NCI-H1436 treated with DMSO at 0.1 percent for 48 hours (cell line): ENCODE measurements around the gene ZFAND5.

Experiments used
- DNase-seq: peaks from one replicate; lab custom pipeline; 2025; lab: John Stamatoyannopoulos, UW

The ZFAND5 gene

DNA sequence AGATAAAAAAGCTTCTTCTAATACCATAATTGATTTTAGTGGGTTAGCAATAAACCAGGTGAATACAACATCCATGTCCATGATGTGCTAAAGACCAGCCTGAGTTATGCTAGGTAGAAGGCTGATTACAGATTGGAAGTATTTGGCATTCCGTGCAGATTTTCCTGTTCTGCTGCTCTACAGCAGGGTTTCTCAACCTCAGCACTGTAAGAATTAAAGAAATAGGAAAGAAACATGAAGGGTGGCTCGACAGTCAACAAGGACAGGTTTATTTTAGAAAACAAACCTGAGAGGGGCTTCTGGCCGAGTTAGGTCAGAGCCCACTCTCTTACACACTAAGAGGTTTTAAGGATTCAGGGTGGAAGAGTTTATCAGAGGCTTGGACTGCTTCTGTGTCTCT, 42.3 kb downstream of the ZFAND5 start:
- DNase-seq = no peak

DNA sequence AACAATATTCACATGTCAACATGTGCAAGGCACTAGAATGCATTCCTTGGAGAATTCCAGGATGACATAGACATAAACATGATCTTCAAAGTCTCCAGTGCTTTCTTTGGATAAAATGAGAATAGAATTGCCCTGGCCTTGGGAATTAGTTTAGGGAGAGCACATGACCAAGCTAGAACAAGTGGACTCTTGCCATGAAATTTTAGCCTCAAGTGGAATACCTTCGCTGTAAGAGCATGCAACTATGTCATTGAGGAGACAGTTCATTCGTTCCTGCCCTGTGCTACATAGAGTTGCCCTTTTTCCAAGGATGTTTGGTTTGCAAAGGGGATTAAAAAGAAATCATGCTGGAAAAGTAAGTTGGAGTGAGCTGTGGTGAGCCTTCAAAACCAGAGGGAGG, 42.7 kb downstream of the ZFAND5 start:
- no peak for DNase-seq

DNA sequence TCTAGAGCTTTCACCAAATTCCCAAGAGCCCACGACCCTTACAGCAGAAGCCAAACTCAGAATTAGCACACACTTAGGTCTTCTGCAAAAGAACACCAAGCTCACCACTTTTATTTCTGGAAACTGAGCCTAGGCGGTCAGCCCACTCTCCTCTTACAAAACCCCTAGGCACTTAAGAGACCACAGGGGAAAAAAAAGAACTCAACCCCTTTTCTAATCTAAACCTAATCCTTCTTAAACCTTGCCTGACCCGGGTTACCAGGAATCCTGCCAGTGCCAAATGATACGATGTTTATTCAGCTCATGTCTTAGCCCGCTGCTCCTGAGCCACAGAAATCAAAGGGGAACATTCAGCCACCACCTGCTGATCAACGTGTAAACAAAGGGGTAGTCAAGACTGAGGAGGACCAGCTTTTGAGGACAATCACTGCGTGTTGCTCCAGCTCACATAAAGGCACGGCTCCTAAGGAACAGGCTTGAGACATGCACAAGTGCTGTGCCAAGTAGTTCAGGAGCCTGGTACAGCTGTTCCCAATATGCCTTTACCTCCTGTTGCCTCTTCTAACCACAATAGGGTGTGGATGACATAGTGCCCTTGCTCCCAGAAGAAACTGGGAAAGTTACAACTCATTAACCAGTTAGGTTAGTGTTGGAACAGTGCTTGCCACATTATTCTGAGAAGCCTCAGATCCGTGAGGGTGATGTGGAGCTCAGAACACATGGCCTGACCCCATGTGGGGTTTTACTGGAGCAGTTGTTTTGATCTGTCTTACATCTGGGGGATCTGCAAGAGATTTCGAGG, 49.3 kb downstream of the ZFAND5 start:
- no peak for DNase-seq

DNA sequence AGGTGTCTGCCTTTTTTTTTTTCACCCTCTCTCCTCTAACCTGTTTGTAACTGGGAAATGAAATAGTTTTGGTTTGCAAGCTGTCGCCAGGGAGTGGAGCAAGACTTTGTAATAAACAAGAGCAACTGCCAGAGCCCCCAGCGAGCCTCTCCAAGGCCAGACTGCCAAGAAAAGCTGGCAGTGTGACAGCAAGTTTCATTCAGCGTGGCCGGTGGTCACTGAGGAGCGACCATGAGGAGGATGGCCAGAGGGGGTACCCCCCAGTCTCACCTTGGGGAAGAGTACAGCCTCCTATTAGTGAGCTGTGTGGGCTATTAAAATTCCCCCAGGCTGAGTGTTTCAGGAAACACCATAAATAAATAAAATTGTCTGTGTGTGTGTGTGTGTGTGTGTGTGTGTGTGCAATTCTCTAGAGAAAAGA, 49.9 kb downstream of the ZFAND5 start:
- DNase-seq = no peak

DNA sequence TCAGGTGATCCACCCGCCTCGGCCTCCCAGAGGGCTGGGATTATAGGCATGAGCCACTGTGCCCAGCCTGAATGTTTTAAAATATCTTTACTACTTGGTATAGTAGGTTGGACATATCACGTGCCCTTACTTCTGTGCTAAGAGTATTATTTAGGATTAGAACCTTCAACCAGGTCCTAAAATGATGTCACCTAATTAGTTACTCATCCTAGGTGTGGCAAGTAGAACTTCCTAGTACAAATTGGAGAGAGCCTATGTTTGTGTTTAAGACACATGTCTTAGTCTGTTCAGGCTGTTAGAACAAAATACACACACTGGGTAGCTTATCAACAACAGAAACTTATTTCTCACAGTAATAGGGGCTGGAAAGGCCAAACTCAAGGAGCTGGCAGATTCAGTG, 51.5 kb downstream of the ZFAND5 start:
- no peak for DNase-seq

DNA sequence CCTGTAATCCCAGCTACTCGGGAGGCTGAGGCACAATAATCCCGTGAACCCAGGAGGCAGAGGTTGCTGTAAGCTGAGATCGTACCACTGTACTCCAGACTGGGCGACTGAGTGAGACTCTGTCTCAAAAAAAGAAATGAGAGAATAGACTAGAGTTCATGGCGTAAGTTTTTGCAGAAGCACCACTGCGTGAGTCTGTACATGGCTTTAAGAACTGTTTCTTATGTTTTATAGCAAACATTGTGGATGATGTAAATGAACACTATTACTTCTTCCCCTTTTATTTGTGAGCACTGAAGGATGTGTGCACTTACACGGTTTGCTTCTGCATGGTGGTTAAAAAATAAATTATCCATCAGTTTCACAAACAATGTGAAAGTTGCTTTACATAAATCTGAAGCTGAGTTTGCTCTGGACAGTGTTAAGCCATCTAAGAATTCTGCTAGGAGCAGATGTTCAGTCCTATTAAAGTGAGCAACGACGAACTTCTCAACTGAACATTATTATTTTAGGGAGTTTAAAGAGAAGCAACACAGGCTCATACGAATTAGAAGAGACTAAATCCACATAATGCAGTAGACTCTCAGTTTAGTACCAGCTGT, 52.5 kb downstream of the ZFAND5 start:
- DNase-seq = no peak

DNA sequence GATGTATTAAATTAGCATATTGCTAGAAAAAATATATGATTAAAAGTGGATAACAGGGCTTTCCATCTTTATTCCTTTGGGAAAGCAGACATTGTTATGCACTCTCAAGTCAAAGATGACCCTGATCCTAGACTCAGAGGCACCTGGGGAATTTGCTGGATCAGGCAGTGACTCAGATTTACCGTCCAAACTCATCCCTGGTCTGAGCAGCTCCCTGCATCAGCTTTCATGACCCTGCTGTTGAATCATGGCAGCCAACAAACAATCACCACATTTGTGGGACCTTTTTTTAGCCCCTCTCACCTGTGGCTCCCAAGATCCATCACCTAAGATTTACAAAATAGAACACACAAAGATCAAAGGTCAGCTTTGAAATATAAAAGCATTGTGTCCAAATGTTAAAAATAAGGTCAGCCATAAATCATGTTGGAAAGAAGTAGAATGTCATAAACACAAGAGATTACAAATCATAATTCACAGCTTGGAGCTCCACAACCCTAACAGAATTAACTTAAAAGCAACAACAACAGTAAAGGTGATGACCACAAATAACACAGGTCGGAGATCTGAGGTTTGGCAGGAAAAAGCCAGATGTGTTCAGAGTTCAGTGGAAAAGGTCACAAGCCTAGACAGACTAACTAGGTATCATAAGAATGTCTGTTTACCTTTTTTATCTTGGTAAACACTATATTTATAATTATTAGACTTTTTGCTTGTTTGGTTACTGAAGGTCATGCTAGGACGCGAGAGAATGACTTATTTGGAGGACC, 55.5 kb downstream of the ZFAND5 start:
- no peak for DNase-seq

DNA sequence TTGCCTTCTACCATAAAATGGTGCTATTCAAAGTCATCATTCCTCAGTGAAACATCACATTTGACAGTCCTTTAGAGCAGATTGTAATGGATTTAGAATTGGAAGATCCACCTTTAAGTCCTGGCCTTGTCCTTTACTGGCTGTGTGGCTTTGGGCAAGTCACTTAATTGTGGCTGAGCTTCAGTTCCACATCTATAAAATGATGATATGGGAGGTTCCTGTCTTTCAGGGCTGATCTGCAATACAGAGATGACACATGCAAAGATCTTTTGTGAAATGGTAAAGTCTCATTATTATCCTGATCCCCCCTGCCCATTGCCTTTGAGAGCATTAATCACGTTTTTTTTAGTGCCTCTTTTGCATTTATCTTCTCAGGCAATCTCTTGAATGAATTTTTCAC, 58.2 kb downstream of the ZFAND5 start:
- no peak for DNase-seq

DNA sequence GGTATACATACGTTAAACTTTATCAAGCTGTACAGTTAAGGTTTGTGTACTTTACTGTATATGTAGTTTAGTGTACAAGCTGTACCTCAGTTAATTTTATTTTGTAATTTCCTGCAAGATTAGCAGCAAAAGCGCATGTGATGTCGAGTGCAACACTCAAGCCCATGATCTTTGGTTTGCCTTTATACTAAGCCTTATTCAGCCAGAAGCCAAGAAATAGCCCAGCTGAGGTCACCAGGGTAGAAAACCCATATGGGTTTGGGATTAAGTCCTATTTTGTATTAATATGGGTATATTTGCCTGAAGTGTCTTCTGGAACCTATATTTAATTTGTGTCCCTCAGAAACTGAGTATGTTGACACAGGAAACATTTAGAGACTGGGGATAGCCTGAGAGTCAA, 59.3 kb downstream of the ZFAND5 start:
- no peak for DNase-seq

DNA sequence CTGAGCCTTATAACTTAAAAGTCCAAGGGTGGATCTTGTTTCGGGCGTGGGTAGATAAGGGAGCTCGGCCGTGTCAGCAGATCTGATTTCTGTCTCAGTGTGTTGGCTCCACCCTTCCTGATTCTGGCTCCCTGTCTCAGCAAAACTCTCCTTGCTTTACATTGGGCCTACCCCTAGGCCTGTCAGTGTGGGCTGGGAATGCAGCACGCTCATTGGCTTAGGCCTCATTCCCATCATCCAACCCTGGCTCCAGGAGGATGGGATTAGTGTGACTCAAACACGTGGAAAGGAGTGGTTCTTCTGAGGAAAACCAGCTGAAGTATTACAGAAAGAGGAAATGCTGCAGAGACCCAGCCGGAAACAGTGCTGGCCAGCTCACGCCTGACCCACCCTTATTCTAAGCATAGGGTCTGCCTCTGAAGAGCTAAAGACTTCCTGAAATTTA, 59.9 kb downstream of the ZFAND5 start:
- no peak for DNase-seq

DNA sequence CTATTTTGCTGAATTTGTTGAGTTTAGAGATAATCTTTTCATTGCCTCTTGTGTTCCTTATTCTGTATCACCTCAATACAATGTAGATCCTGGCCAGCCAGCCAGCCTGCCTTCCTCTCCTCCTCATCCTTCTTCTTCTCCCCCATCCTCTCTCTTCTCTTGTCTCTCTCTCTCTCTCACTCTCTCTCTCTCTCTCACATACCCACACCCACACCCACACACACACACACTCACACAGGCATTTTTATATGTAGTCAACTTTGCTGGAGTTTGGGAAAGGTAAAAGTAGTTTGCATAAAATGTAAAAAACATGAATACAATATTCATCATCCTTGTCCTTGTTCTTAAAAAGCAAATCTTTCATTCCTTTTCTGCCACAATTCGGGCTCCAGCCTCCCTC, 60.5 kb downstream of the ZFAND5 start:
- no peak for DNase-seq
